ENCODE data around the gene UTS2. TPM values are rescaled to one million over a fixed set of nuclear protein-coding genes. Genes with fewer than 3 reads are reported as not detected.

UTS2 gene
- total and polyA plus RNA-seq, 4 donors: 0.28 TPM; not detected in 3

DNA sequence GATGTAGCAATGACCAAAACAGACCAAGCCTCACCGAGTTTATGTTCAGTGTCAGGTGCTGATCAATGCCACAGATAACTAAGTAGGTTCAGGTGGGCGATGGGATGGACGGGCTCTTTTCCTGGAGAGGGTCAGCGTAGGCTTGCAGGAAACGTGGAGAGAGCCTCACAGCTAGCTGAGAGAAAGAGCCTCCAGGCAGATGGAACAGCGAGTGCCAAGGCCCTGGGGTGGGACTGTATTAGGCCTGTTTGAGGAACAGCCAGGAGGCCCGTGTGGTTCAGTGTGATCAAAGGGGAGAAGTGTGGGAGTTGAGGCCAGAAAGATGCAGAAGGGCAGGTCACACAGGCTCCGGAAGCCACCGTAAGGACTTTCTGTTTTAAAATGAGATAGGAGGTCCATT is 7.3 kb upstream of the UTS2 start:
- WGBS: 88% methylated on average over 9 of the region's 9 CpGs
- Histone ChIP-seq H3K4me1 (ENCODE audit: control insufficient read depth in 4 of 4, insufficient read depth in 4 of 4, low read length in 3 of 4) (no peaks in the 10 kb centered on the region), H3K36me3 (ENCODE audit: control insufficient read depth in 4 of 4, insufficient read depth in 3 of 4, low read depth in 1 of 4, low read length in 3 of 4) (no peaks in the 10 kb centered on the region), H3K4me3 (ENCODE audit: low read depth in 1 of 3, low read length in 3 of 3) (no peak overlapping the region), H3K27ac (ENCODE audit: low read depth in 1 of 2, low read length in 2 of 2) (no peak overlapping the region), H3K27me3 (ENCODE audit: control insufficient read depth in 4 of 4, insufficient read depth in 4 of 4, low read length in 3 of 4) (no peaks in the 10 kb centered on the region), H3K9me3 (ENCODE audit: control insufficient read depth in 4 of 4, low read length in 3 of 4) (no peaks in the 10 kb centered on the region), H3K9ac (ENCODE audit: low read depth in 1 of 2, low read length in 2 of 2) (no peak overlapping the region)
- TF ChIP-seq, protein P1, sequence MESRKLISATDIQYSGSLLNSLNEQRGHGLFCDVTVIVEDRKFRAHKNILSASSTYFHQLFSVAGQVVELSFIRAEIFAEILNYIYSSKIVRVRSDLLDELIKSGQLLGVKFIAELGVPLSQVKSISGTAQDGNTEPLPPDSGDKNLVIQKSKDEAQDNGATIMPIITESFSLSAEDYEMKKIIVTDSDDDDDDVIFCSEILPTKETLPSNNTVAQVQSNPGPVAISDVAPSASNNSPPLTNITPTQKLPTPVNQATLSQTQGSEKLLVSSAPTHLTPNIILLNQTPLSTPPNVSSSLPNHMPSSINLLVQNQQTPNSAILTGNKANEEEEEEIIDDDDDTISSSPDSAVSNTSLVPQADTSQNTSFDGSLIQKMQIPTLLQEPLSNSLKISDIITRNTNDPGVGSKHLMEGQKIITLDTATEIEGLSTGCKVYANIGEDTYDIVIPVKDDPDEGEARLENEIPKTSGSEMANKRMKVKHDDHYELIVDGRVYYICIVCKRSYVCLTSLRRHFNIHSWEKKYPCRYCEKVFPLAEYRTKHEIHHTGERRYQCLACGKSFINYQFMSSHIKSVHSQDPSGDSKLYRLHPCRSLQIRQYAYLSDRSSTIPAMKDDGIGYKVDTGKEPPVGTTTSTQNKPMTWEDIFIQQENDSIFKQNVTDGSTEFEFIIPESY (IDR thresholded peaks at IDR 0.05): no peak
- TF ChIP-seq, protein P2, sequence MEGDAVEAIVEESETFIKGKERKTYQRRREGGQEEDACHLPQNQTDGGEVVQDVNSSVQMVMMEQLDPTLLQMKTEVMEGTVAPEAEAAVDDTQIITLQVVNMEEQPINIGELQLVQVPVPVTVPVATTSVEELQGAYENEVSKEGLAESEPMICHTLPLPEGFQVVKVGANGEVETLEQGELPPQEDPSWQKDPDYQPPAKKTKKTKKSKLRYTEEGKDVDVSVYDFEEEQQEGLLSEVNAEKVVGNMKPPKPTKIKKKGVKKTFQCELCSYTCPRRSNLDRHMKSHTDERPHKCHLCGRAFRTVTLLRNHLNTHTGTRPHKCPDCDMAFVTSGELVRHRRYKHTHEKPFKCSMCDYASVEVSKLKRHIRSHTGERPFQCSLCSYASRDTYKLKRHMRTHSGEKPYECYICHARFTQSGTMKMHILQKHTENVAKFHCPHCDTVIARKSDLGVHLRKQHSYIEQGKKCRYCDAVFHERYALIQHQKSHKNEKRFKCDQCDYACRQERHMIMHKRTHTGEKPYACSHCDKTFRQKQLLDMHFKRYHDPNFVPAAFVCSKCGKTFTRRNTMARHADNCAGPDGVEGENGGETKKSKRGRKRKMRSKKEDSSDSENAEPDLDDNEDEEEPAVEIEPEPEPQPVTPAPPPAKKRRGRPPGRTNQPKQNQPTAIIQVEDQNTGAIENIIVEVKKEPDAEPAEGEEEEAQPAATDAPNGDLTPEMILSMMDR (IDR thresholded peaks at IDR 0.05; ENCODE audit: low read depth, low read length, missing input control): no peak
- TF ChIP-seq, protein P3, sequence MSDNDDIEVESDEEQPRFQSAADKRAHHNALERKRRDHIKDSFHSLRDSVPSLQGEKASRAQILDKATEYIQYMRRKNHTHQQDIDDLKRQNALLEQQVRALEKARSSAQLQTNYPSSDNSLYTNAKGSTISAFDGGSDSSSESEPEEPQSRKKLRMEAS (IDR thresholded peaks at IDR 0.05): no peak
- no peak for TF ChIP-seq YY1 (IDR thresholded peaks at IDR 0.05)
- no peak for TF ChIP-seq RXRA (IDR thresholded peaks at IDR 0.05)
- TF ChIP-seq, protein P4, sequence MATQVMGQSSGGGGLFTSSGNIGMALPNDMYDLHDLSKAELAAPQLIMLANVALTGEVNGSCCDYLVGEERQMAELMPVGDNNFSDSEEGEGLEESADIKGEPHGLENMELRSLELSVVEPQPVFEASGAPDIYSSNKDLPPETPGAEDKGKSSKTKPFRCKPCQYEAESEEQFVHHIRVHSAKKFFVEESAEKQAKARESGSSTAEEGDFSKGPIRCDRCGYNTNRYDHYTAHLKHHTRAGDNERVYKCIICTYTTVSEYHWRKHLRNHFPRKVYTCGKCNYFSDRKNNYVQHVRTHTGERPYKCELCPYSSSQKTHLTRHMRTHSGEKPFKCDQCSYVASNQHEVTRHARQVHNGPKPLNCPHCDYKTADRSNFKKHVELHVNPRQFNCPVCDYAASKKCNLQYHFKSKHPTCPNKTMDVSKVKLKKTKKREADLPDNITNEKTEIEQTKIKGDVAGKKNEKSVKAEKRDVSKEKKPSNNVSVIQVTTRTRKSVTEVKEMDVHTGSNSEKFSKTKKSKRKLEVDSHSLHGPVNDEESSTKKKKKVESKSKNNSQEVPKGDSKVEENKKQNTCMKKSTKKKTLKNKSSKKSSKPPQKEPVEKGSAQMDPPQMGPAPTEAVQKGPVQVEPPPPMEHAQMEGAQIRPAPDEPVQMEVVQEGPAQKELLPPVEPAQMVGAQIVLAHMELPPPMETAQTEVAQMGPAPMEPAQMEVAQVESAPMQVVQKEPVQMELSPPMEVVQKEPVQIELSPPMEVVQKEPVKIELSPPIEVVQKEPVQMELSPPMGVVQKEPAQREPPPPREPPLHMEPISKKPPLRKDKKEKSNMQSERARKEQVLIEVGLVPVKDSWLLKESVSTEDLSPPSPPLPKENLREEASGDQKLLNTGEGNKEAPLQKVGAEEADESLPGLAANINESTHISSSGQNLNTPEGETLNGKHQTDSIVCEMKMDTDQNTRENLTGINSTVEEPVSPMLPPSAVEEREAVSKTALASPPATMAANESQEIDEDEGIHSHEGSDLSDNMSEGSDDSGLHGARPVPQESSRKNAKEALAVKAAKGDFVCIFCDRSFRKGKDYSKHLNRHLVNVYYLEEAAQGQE (IDR thresholded peaks at IDR 0.05): no peak
- no peak for TF ChIP-seq HNF4A (conservative IDR thresholded peaks at IDR 0.05)
- no peak for TF ChIP-seq FOXA1 (IDR thresholded peaks at IDR 0.05)
- TF ChIP-seq NR2F2 (IDR thresholded peaks at IDR 0.05): no peak
- TF ChIP-seq JUND (IDR thresholded peaks at IDR 0.05): no peak
- TF ChIP-seq SP1 (IDR thresholded peaks at IDR 0.05): no peak
- no peak for TF ChIP-seq EGR1 (IDR thresholded peaks at IDR 0.05; ENCODE audit: low read depth in 2 of 2)
- TF ChIP-seq FOXA2 (IDR thresholded peaks at IDR 0.05): no peak
- no peak for TF ChIP-seq GABPA (IDR thresholded peaks at IDR 0.05 in 1 of 2, conservative IDR thresholded peaks at IDR 0.05 in 1 of 2)
- no peak for TF ChIP-seq HNF4G (IDR thresholded peaks at IDR 0.05)
- no peak for TF ChIP-seq RAD21 (IDR thresholded peaks at IDR 0.05)
- TF ChIP-seq, protein P5, sequence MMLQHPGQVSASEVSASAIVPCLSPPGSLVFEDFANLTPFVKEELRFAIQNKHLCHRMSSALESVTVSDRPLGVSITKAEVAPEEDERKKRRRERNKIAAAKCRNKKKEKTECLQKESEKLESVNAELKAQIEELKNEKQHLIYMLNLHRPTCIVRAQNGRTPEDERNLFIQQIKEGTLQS (IDR thresholded peaks at IDR 0.05): no peak
- TF ChIP-seq TAF1 (conservative IDR thresholded peaks at IDR 0.05): no peak
- no peak for DNase-seq (ENCODE audit: low spot score)

Measured in liver (tissue), 9 donors.